ENCODE results near the gene ASCL3. TPM values are rescaled to one million over a fixed set of nuclear protein-coding genes. Genes with fewer than 3 reads are reported as not detected.

The ASCL3 gene
- total and polyA plus RNA-seq, 2 experiments from 2014 or later = not detected

GRCh38 chr11:8964324-8965320 is 21.8 kb upstream of the ASCL3 start, which contains the start of gene TMEM9B (continued):
- TF ChIP-seq, protein P1, sequence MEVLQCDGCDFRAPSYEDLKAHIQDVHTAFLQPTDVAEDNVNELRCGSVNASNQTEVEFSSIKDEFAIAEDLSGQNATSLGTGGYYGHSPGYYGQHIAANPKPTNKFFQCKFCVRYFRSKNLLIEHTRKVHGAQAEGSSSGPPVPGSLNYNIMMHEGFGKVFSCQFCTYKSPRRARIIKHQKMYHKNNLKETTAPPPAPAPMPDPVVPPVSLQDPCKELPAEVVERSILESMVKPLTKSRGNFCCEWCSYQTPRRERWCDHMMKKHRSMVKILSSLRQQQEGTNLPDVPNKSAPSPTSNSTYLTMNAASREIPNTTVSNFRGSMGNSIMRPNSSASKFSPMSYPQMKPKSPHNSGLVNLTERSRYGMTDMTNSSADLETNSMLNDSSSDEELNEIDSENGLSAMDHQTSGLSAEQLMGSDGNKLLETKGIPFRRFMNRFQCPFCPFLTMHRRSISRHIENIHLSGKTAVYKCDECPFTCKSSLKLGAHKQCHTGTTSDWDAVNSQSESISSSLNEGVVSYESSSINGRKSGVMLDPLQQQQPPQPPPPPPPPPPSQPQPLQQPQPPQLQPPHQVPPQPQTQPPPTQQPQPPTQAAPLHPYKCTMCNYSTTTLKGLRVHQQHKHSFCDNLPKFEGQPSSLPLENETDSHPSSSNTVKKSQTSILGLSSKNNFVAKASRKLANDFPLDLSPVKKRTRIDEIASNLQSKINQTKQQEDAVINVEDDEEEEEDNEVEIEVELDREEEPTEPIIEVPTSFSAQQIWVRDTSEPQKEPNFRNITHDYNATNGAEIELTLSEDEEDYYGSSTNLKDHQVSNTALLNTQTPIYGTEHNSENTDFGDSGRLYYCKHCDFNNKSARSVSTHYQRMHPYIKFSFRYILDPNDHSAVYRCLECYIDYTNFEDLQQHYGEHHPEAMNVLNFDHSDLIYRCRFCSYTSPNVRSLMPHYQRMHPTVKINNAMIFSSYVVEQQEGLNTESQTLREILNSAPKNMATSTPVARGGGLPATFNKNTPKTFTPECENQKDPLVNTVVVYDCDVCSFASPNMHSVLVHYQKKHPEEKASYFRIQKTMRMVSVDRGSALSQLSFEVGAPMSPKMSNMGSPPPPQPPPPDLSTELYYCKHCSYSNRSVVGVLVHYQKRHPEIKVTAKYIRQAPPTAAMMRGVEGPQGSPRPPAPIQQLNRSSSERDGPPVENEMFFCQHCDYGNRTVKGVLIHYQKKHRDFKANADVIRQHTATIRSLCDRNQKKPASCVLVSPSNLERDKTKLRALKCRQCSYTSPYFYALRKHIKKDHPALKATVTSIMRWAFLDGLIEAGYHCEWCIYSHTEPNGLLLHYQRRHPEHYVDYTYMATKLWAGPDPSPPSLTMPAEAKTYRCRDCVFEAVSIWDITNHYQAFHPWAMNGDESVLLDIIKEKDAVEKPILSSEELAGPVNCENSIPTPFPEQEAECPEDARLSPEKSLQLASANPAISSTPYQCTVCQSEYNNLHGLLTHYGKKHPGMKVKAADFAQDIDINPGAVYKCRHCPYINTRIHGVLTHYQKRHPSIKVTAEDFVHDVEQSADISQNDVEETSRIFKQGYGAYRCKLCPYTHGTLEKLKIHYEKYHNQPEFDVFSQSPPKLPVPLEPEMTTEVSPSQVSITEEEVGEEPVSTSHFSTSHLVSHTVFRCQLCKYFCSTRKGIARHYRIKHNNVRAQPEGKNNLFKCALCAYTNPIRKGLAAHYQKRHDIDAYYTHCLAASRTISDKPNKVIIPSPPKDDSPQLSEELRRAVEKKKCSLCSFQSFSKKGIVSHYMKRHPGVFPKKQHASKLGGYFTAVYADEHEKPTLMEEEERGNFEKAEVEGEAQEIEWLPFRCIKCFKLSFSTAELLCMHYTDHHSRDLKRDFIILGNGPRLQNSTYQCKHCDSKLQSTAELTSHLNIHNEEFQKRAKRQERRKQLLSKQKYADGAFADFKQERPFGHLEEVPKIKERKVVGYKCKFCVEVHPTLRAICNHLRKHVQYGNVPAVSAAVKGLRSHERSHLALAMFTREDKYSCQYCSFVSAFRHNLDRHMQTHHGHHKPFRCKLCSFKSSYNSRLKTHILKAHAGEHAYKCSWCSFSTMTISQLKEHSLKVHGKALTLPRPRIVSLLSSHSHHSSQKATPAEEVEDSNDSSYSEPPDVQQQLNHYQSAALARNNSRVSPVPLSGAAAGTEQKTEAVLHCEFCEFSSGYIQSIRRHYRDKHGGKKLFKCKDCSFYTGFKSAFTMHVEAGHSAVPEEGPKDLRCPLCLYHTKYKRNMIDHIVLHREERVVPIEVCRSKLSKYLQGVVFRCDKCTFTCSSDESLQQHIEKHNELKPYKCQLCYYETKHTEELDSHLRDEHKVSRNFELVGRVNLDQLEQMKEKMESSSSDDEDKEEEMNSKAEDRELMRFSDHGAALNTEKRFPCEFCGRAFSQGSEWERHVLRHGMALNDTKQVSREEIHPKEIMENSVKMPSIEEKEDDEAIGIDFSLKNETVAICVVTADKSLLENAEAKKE (CRISPR knock-in tag; IDR thresholded peaks at IDR 0.05) = no peak
- TF ChIP-seq STAT1 (IDR thresholded peaks at IDR 0.05; ENCODE audit: unreplicated experiment) (no peak), ZNF114 (CRISPR knock-in tag; IDR thresholded peaks at IDR 0.05) (no peak), NANOG (IDR thresholded peaks at IDR 0.05; ENCODE audit: borderline replicate concordance) (no peak)
- TF ChIP-seq, protein P2, sequence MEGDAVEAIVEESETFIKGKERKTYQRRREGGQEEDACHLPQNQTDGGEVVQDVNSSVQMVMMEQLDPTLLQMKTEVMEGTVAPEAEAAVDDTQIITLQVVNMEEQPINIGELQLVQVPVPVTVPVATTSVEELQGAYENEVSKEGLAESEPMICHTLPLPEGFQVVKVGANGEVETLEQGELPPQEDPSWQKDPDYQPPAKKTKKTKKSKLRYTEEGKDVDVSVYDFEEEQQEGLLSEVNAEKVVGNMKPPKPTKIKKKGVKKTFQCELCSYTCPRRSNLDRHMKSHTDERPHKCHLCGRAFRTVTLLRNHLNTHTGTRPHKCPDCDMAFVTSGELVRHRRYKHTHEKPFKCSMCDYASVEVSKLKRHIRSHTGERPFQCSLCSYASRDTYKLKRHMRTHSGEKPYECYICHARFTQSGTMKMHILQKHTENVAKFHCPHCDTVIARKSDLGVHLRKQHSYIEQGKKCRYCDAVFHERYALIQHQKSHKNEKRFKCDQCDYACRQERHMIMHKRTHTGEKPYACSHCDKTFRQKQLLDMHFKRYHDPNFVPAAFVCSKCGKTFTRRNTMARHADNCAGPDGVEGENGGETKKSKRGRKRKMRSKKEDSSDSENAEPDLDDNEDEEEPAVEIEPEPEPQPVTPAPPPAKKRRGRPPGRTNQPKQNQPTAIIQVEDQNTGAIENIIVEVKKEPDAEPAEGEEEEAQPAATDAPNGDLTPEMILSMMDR (conservative IDR thresholded peaks at IDR 0.05; ENCODE audit: low read depth in 2 of 2) = no peak
